ENCODE results near the gene CACNA2D1. TPM values are rescaled to one million over a fixed set of nuclear protein-coding genes. Genes with fewer than 3 reads are reported as not detected.

CACNA2D1 gene
- total and polyA plus RNA-seq, 12 donors: 10.5 to 60.9 (median 35.9) TPM

GRCh38 chr7:82467020-82467419, 23.4 kb upstream of the CACNA2D1 start:
- intact Hi-C loops (cut with DNase I): no loop called here
- TF ChIP-seq CTCF (IDR thresholded peaks at IDR 0.05): no peak
- no peak for TF ChIP-seq POLR2A (IDR thresholded peaks at IDR 0.05)
- Histone ChIP-seq H3K27me3 (no peaks in the 10 kb centered on the region), H3K27ac (no peak overlapping the region), H3K9me3 (replicated peaks in 1 of 3) (peaks cover 0 to 5% (median 0%) of the 10 kb centered on the region in 3 donors), H3K4me3 (no peak overlapping the region), H3K4me1 (replicated peaks in 1 of 2) (no peaks in the 10 kb centered on the region), H3K36me3 (replicated peaks in 1 of 2) (no peaks in the 10 kb centered on the region)
- no peak for DNase-seq
- 69 to 94% (median 91%) methylated on average over 2 of the region's 2 CpGs for WGBS, 4 donors

- H3K27me3 ChIP-seq: no peaks in the 10 kb centered on the region
- 95 to 99% (median 98%) methylated on average over 2 of the region's 2 CpGs for WGBS, 4 donors
- TF ChIP-seq POLR2A (IDR thresholded peaks at IDR 0.05): no peak
- TF ChIP-seq CTCF (IDR thresholded peaks at IDR 0.05): no peak
- no peaks in the 10 kb centered on the region for H3K36me3 ChIP-seq (replicated peaks in 1 of 2)
- peaks cover 0 to 5% (median 0%) of the 10 kb centered on the region in 3 donors for H3K9me3 ChIP-seq (replicated peaks in 1 of 3)
- no peak for DNase-seq
- H3K27ac ChIP-seq: no peak overlapping the region
- no peak overlapping the region for H3K4me3 ChIP-seq
- intact Hi-C loops (cut with DNase I): no loop called here
- H3K4me1 ChIP-seq (replicated peaks in 1 of 2): no peaks in the 10 kb centered on the region
These were observed 20.8 kb upstream of the CACNA2D1 start for GRCh38 chr7:82464372-82464771.

GRCh38 chr7:82455295-82455694, 11.7 kb upstream of the CACNA2D1 start:
- no peak for DNase-seq
- peaks cover 0 to 4% of the 10 kb centered on the region in 2 donors for H3K4me1 ChIP-seq (replicated peaks in 1 of 2)
- H3K9me3 ChIP-seq (replicated peaks in 1 of 3): no peaks in the 10 kb centered on the region
- no peak for TF ChIP-seq POLR2A (IDR thresholded peaks at IDR 0.05)
- TF ChIP-seq CTCF (IDR thresholded peaks at IDR 0.05): no peak
- 82 to 100% (median 93%) methylated on average over 3 of the region's 3 CpGs for WGBS, 4 donors
- intact Hi-C loops (cut with DNase I): no loop called here
- H3K27ac ChIP-seq: no peak overlapping the region
- H3K27me3 ChIP-seq: no peaks in the 10 kb centered on the region
- no peaks in the 10 kb centered on the region for H3K36me3 ChIP-seq (replicated peaks in 1 of 2)
- H3K4me3 ChIP-seq: no peak overlapping the region

GRCh38 chr7:82450759-82451158, 7.2 kb upstream of the CACNA2D1 start:
- Histone ChIP-seq H3K9me3 (replicated peaks in 1 of 3) (no peaks in the 10 kb centered on the region), H3K27me3 (no peaks in the 10 kb centered on the region), H3K4me3 (peak overlapping the region in 1 of 4 donors; percentile 4), H3K4me1 (replicated peaks in 1 of 2) (peaks cover 0 to 7% of the 10 kb centered on the region in 2 donors), H3K36me3 (replicated peaks in 1 of 2) (no peaks in the 10 kb centered on the region), H3K27ac (no peak overlapping the region)
- intact Hi-C loops (cut with DNase I): no loop called here
- WGBS, 4 donors: 39 to 48% (median 45%) methylated on average over 7 of the region's 7 CpGs
- peak in 2 of 7 donors; percentile 6 to 16 for DNase-seq
- TF ChIP-seq POLR2A (IDR thresholded peaks at IDR 0.05) (no peak), CTCF (IDR thresholded peaks at IDR 0.05) (no peak)
